ENCODE results near the gene MXRA7.

The MXRA7 gene

DNA sequence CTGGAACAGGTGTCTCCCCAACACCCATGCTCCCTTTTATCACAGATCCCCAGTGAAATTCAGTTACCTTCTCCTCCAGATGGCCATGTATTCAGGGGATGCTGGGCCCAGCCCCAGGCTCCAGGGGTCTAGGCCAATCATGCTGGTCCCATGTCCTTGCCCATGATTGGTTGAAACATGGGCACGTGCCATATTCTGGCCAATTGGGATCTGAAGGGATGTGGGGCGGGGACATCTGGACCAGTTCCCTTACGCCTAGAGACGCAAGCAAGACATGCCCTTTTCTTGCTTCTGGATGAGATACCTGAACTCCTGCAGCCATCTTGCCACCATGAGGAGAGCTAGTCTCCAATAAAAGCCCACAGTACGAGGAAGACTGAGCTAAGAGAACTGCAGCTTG, 36.2 kb downstream of the MXRA7 start:
- DNase-seq = no peak

- DNase-seq = no peak
These were observed 37.0 kb downstream of the MXRA7 start for GRCh38 chr17:76673729-76674128.

- no peak for DNase-seq
These were observed 37.9 kb downstream of the MXRA7 start for GRCh38 chr17:76672892-76673291.

DNA sequence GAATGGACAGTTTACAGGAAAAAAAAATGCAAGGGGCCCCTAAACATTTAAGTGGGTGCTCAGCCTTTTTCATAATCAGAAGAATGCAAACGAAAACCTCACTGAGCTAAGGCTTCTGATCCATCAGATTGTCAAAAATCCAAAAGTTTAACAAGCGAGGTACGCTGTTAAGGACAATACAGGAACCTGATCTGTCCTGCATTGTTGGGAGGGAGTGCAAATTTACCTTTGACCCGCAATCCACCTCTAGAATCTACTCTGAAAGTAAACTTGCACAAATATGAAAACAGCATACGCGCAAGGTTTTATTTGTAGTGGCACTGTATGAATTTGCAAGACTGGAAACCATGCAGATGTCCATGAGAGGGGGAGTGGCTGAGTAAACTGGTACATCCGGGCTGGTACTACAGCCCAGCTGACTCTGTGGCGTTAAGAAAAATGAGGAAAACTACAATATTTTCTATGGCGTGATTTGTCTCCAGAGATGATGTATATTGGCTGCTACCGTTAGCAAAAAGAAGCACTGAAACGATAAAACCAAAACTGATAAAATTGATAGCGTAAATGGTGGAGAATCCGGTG, 38.4 kb downstream of the MXRA7 start:
- no peak for DNase-seq

DNA sequence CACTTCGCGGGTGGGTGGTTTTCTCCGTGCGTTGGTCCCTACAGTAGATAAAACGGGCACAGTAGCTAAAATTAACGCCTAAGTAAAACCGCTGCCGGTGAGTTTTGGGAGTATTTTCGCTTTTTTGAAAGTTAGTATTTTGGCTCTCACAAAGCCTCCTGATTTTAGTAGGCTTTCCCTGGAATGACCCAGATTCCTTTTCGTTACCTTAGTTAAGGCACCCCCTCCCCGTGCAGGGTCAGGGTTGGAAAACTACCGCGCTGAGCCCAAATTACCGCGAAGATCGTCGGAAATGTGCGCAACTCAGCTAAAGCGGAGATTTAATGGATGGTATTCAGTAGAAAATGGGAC, 38.9 kb downstream of the MXRA7 start:
- no peak for DNase-seq

DNA sequence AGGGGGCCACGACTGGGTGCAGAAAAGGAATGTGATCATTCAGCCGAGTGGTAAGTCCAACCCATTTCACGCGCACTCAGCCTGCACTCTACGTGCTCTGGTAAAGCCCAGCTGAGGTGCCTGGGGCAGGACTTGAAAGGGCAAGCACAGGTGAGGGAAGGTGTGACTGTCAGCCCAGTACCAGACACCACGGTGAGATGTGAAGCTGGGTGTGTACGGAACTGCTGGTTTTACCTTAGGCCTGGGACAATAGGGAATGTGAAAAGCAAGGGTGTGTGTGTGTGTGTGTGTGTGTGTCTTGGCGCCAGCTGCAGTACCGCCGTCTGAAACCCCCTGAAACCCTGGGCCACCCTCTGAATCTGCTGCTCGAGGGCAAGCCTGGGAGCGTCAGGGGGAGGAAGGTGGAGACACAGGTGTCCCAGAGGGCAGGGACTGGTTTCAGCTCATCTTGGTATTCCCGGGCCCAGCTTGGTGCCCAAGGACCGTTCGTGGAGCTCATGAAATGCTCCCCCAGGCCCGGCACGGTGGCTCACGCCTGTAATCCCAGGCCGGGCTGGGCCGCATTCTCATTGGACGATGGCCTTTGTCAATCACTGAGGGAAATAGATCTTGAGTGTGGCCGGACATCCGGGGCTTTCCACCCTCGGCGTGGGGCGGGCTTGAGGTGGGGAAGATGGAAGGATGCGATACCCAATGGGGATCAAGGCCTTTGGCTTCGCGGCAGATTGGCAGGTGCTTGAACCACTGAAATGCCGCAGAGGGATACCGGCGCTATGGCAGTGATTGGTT, 39.4 kb downstream of the MXRA7 start:
- peak; percentile 100 for DNase-seq

DNA sequence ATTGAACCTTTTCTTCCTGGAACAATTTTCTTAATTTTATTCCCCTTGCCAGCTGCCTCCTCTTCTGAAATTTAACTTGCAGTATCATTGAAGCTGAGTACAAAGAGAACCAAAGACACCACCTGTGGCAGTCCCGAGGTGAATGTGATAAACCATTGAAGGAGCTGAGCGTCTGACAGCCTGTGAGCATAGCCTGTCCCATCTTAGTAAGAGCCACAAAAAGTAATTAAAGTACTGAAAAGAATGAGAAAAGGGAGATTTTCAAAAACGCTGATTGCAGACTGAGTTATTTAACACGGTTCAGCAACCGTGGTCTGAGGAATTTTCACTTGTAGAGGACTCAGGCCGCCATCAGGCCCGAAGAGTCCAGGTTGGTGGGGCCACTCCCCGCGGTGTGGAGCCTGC, 40.0 kb downstream of the MXRA7 start:
- DNase-seq = no peak

DNA sequence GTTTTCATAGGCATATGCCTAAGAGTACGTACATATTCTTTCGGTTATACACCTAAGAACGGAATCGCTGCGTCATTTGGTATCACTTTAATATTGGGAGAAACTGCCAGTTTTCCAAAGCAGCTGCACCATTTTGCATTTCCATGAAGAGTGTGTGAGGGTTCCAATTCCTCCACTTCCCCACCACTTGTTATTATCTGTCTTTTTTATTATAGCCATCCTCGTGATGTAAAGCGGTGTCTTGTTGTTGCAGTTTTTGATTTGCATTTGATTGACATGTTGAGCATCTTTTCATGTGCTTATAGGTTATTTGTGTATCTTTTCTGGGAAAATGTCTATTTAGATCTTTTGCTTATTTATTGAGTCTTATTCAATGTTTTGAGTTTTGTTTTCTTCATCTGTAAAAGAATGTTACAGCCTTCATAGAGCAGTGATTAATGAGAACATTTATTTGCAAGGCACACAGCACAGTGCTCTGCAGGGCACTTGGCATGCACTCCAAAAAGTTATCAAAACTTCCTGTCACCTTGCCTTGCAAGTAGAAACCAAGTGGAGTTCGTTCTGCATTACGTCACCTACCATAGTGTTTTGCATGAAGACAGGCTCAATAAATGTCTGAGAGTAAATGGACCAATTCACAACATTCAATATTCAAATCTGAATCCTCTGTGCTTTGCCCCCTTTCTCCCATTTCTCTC, 40.6 kb downstream of the MXRA7 start:
- DNase-seq = no peak

GRCh38 chr17:76667786-76668453, 42.8 kb downstream of the MXRA7 start:
- no peak for DNase-seq

- DNase-seq = no peak
These were observed 43.3 kb downstream of the MXRA7 start for GRCh38 chr17:76667491-76667755.

DNA sequence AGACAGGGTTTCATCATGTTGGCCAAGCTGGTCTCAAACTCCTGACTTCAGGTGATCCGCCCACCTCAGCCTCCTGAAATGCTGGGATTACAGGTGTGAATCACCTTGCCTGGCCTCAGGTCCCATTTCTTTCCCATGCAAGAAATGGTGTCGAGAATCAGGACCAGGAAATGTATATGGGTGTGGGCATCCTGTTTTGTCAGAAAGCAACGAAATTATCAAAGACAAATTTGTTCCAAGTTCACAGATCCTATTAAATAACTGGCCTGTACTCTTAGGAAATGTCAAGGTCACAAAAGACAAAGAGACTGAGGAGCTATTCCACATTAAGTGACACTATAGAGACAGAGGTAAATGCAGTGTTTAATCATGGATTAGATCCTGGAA, 50.1 kb downstream of the MXRA7 start:
- no peak for DNase-seq

GRCh38 chr17:76659928-76660655, 50.7 kb downstream of the MXRA7 start:
- DNase-seq = peak; percentile 21

GRCh38 chr17:76658242-76658662, 52.5 kb downstream of the MXRA7 start:
- no peak for DNase-seq

GRCh38 chr17:76657505-76658241, 53.1 kb downstream of the MXRA7 start:
- DNase-seq = no peak

- DNase-seq = no peak
These were observed 56.4 kb downstream of the MXRA7 start for GRCh38 chr17:76654408-76654807.

GRCh38 chr17:76650504-76650903, 60.3 kb downstream of the MXRA7 start:
- no peak for DNase-seq

DNA sequence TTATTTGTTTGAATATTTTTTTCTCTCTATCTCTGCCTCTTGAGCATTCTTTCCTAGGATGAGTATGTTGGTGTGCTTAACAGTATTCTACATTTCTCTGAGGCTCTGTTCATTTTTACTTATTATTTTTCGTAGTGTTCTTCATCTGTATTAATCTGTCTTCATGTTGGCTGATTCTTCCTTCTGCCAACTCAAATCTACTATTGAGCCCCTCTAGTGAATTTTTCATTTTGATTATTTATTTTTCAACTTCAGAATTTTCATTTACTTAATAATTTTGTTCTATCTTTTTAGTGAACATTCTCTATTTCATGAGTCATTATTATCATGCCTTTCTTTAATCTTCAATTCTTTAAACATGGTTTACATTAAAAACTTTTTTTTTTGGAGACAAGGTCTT, 64.1 kb downstream of the MXRA7 start:
- DNase-seq = no peak

DNA sequence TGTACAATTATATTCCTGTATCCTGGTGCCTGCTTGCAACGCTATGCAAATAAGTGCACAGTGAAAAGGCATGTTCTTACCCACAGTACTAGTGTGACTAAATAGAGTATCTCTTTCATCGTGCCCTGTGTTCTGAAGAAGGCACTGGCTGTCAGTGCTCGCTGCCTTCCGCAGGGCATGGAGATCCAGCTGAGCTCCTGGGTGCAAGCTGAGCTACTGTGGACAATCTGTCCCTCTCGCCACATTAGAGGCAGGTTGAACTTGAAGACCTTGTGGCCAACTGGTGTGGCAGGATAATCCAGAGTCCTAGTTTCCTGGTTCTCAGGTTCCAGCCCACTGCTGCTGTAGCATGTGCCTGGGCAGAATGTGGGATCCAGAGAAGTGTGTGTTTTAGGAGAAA, 65.3 kb downstream of the MXRA7 start:
- DNase-seq = no peak

DNA sequence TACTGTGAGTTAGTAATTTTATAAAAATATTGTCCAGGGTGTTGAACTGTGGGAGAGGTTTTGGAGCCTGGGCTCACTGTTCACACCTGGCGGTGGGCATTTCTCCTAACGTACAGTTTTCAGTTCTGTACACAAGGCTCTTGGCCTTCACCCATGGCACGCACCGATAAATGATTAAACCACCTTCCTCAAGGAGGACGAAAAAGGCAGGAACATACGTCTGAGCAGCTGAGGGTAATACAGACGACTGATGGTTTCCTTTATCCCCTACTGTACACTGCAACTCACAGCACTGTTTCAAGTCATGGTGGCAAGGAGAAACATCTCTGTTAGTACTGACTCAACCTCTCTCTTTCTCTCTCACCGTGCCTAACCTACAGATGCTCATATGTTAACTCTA, 65.8 kb downstream of the MXRA7 start:
- DNase-seq = no peak

GRCh38 chr17:76643553-76644148, 67.1 kb downstream of the MXRA7 start, which contains the start of gene ST6GALNAC1:
TSS of gene ST6GALNAC1 (minus strand) at chr17:76643757. CDS start at chr17:76643638, 119 bp downstream.
- DNase-seq = no peak

DNA sequence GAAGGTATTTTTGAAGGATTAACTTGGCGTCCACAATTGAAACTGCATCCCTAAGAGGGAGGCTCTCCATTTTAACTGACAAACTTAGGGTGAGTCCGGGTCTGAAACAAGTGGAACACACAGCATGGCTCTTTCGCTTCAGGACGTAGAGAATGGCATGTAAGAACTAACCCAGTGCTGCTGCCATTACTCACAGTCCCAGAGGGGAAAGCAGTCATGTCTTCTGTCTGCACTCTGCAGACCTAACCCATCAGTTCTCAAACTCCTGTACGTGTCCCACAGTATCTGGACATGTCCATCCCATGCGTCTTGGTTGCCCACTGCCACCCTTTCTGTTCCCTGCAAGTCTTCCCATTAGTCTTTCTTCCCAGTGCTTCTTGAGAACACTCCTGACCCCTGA, 67.8 kb downstream of the MXRA7 start:
- DNase-seq = no peak

DNA sequence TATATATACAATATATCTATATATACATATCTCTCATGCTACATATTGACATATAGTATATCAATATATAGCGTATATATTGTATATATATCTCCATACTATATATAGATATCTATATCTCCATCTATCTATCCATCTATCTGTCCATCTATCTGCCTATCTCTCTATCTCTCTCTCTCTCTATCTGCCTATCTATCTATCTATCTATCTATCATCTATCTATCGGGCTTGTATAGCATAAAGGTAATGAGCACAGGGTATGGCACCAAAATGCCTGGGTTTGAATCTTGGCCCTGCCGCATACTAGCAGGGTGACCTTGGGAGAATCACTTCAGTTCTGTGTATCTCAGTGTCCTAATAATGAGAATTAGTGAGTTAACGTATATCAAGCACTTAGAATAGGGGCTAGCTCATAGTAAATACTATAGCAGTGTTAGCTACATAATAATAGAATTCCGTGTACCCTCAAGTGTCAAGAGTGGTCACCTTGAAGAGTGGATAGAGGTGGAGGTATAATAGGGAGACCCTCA, 68.7 kb downstream of the MXRA7 start:
- no peak for DNase-seq
